SIG-M5 (cell line): ENCODE results near the gene RXFP4.
"Not testable (repeated sequence)": the region's sequence is repeated elsewhere in the genome, so short reads cannot be mapped to it uniquely, and the experiment has no call there.

Experiments
- DNase-seq: peaks from one replicate; lab custom pipeline; 2025; lab: John Stamatoyannopoulos, UW

Gene RXFP4

DNA sequence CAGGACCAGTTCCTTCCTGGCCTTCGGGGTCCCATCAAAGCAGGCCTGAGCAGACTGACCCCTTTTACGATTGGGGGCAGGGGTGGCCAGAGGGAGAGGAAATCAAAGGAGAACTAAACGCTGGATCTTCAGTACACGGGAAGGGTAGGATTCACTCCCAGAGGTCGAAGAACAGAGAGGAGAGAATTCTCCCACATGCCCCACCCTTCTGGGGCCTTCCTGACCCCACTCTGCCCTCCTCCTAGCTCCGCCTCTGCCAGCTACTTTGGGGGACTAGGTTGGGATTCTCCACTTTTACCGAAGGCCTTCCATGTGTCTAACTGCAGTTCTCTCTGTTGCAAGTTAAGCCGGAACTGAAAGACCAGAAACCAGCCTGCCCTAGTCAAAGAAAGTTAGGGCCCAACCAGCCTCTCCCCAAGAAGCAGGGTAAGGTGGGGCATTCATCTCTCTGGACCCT lies 37.6 kb downstream of the RXFP4 start:
- peak; percentile 25 for DNase-seq

DNA sequence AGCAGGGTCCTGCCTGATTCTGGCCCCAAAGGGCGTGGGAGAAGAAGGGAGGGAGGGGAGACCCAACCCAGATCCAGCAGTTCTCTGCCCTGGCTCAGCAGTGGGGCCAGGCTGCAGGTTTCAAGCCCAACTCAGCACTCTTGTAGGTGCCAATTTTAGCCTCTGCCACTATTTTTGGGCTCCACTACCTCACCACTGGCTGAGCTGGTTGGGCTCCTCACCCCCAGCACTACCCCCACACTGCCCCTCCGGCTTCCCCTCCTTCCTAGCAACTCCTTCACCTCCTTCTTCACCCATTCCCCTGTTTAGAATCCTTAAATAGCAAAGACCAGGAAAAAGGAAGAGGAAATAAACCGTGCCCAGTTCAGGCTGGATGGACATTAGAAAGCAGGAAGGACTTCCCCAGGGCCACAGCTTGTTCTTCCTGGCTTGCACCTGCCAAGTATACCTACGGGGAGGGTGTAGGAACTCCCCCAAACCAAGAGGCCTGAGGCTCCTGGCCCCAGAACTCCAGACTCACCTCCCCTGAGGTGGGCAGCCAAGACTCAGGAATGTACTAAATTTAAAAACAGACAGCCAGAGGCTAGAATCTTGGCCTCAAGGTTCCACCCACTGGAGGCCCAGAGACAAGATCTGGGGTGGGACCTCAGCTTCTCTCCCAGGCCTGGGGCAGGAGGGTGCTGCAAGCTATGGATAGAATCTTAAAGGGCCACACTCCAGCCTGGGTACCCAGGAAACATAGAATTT lies 38.3 kb downstream of the RXFP4 start:
- DNase-seq, result peak; percentile 29

- peak; percentile 42 for DNase-seq
Observed at GRCh38 chr1:155981266-155982088, 40.0 kb downstream of the RXFP4 start.

GRCh38 chr1:155982106-155982505 lies 40.7 kb downstream of the RXFP4 start:
- no peak for DNase-seq

DNA sequence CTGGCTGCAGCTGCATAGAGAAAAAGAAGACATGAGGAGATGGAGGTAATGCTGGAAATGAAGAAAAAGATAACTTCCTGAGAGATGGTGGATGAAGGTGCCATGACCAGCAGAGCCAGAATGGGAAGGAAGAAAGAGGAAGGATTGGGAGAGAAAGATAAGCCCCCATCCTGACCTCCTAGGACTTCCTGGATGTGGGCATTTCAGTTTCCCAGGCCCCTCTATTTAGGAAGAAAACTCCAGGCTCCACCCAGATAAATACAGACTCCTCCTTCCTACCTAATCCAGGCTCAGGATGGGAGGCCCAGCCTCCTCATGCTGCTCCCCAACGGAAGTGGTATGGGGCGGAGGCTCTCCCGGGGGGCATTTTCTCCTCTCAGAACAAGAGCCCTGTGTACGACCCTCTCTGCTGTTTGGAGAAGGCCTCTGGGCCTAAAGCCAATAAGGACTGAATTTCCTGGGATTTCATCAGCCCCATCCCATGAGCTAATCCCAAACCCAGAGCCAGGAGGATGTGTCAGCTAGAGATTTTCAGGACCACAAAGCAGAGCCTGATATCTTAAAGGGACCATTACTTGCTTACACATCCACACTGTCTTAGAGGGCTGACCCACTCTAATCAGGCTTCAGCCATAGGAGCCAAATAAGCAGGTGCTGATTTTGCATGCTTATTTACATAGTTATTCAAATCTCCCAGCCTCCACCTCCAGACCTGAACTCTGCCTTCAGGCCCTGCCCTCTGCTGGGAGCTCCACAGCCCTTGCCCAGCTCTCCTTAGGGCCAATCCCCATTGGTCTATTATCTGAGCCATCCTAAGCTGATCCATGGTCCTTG lies 42.0 kb downstream of the RXFP4 start:
- DNase-seq, result no peak

- DNase-seq, result no peak
Observed at GRCh38 chr1:155984341-155984740, 42.9 kb downstream of the RXFP4 start.

DNA sequence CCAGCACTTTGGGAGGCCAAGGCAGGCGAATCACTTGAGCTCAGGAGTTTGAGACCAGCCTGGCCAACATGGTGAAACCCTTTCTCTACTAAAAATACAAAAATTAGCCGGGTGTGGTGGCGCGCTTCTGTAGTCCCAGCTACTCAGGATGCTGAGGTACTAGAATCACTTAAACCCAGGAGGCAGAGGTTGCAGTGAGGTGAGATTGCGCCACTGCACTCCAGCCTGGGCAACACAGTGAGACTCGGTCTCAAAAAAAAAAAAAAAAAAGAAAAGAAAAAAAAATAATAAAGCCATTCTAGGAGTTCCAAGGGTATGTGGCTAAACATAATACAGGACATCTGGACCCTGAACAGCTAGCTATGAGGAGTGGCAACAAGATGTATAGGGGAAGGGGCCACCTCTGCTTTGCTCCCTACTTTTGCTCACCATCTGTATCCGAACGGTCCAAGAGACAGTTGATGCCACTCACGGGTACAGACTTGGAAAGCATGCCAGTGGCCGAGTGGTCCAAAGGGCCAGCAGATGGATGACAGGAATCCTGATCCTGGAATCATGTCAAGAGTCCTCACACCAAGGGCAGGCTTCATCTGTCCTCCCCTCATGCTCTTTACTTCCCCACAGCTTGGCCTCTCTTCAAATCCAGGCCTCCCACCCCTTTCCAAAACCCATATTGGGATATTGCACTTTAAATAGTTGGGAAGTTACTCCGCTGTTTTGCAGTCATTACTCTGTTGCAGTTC lies 43.6 kb downstream of the RXFP4 start:
- not testable (repeated sequence) for DNase-seq

DNA sequence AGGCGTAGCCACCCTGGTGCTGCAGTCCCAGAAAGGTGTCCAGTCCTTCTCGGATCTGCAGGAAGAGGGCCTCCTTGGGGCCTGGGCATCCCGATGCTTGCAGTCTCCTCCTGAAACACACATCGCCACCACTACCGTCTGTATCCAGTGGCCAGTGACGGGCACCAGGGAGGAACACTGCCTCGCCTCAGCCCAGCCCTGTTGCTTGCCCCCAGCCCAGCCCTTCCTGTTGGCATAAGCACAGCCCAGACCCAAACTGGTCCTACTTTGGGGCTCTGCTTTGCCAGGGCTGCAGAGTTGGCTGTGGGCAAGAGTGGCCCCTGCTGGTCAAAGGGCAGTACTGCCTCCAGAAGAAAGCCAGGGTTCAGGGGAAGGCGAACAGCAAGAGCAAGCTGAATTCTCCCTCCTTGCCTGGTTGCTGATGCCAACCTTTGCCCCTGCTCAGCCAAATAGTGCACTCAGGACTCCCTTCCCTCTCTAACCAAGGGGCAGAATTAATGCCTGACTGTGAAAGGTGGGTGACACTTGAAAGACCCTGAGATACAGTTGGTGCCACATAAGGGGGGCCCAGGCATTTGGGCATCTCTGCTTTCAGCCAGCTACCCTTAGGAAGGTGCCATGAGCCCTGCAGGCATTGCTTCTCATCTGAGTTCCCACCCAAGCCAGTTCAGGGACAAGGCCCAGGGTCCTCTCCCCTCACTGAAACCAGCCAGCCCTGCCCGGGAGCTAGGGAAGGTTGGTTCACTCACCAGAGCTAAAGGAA lies 48.0 kb downstream of the RXFP4 start:
- DNase-seq, result peak; percentile 31

DNA sequence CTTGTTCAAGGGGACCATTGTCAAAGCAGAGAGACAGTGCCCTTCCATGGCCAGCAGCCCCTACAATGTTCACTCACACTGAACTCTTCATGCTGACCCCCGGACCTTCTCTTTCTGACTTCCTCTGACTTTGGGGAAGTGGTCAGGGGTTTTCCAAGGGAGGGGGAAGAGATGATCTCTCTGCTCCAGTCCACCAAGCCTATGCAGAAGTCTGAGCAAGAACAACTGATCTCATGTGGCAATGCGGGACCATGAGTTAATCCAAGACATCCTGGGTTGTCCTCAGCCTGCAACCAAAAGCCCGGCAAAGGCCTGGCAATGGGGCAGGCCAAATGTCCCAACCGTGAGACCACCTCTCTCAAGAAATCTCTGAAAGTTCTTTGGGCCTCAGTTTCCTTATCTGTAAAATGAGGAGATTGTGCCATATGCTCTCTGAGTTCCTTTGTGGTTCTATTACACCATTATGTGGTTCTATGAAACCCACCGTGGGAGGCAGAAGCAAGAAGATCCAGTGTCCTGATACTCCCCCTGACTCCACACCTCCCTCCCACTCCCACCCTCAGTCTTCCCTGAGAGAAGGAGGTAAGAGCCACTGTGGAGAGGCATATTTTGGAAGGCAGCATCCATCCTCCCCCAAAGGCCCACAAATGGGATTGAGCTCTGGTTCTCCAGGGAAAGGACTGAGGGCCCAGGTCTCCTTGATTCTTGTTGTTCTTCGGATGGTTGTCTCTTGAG lies 48.7 kb downstream of the RXFP4 start:
- DNase-seq, result no peak
